BE2C (cell line): ENCODE results near the gene ISG20L2.

Experiments
- DNase-seq: peaks from one replicate; pipeline ENCODE4 v3.0.0-alpha.2; 2020
- H3K27me3 ChIP-seq: fragments of 250-450 bp; sonication (Bioruptor Pico); 2 replicates; pipeline ENCODE4 v1.5.1; 2020; ENCODE audit warnings: mild to moderate bottlenecking
- H3K36me3 ChIP-seq: fragments of 250-450 bp; sonication (Bioruptor Pico); 2 replicates; pipeline ENCODE4 v1.5.1; 2020; ENCODE audit warnings: mild to moderate bottlenecking
- H3K4me1 ChIP-seq: fragments of 250-450 bp; sonication (Bioruptor Pico); 2 replicates; pipeline ENCODE4 v1.5.1; 2020
- H3K4me3 ChIP-seq: 2 replicates; pipeline ENCODE4 v1.5.1; 2011; ENCODE audit warnings: low read depth, low read length
- H3K9me3 ChIP-seq: fragments of 250-450 bp; sonication (Bioruptor Pico); 2 replicates; pipeline ENCODE4 v1.5.1; 2020
- CTCF ChIP-seq: IDR thresholded peaks from 2 replicates; pipeline ENCODE4 v1.5.1; 2012; ENCODE audit warnings: mild to moderate bottlenecking, low read depth, low read length

Gene ISG20L2

GRCh38 chr1:156676820-156677615 lies 51.5 kb downstream of the ISG20L2 start, which contains the start of gene NES:
Gene NES (minus strand): TSS chr1:156677407. CDS start chr1:156677264, 143 bp downstream.
- H3K27me3 ChIP-seq: no peaks in the 10 kb centered on the region
- H3K4me3 ChIP-seq: peak within 1 kb of the TSS; percentile 44

GRCh38 chr1:156676114-156676819 lies 52.3 kb downstream of the ISG20L2 start:
- Histone ChIP-seq H3K4me3 (peak overlapping the region; percentile 38), H3K36me3 (no peaks in the 10 kb centered on the region), H3K9me3 (no peaks in the 10 kb centered on the region), H3K4me1 (peaks cover 15% of the 10 kb centered on the region), H3K27me3 (no peaks in the 10 kb centered on the region)
- DNase-seq: no peak
- no peak for TF ChIP-seq CTCF

More at GRCh38 chr1:156676820-156677615, 51.5 kb downstream of the ISG20L2 start, which contains the start of gene NES:
- Histone ChIP-seq H3K4me1 (peaks cover 15% of the 10 kb centered on the region), H3K36me3 (no peaks in the 10 kb centered on the region), H3K9me3 (no peaks in the 10 kb centered on the region)
- DNase-seq: peak; percentile 74
- TF ChIP-seq CTCF: no peak

GRCh38 chr1:156675210-156676113 lies 53.1 kb downstream of the ISG20L2 start:
- no peak for TF ChIP-seq CTCF
- Histone ChIP-seq H3K4me3 (peak overlapping the region; percentile 38), H3K27me3 (no peaks in the 10 kb centered on the region), H3K36me3 (no peaks in the 10 kb centered on the region), H3K9me3 (no peaks in the 10 kb centered on the region), H3K4me1 (peaks cover 15% of the 10 kb centered on the region)
- DNase-seq: peak; percentile 84

GRCh38 chr1:156673387-156674121 lies 55.0 kb downstream of the ISG20L2 start:
- TF ChIP-seq CTCF: no peak
- Histone ChIP-seq H3K27me3 (no peaks in the 10 kb centered on the region), H3K9me3 (no peaks in the 10 kb centered on the region), H3K4me3 (no peak overlapping the region), H3K36me3 (no peaks in the 10 kb centered on the region), H3K4me1 (peaks cover 18% of the 10 kb centered on the region)
- no peak for DNase-seq
